ENCODE measurements around the gene ING1.

GRCh38 chr13:110696776-110697175 lies 16.7 kb upstream of the ING1 start:
- no peak for TF ChIP-seq CTCF (conservative IDR thresholded peaks at IDR 0.05; ENCODE audit: low read depth, low read length)
- no peak for TF ChIP-seq EZH2 (IDR thresholded peaks at IDR 0.05; ENCODE audit: low read length, unreplicated experiment)
- no peak for TF ChIP-seq EZH2phosphoT487 (IDR thresholded peaks at IDR 0.05; ENCODE audit: borderline replicate concordance, low read length)
